ENCODE data around the gene AK2. TPM values are rescaled to one million over a fixed set of nuclear protein-coding genes. Genes with fewer than 3 reads are reported as not detected.

Gene AK2
- total and polyA plus RNA-seq, 2 donors (not counting 3 experiments of a cell fraction or from before 2014, with no cell fraction given): 107 to 134 TPM

DNA sequence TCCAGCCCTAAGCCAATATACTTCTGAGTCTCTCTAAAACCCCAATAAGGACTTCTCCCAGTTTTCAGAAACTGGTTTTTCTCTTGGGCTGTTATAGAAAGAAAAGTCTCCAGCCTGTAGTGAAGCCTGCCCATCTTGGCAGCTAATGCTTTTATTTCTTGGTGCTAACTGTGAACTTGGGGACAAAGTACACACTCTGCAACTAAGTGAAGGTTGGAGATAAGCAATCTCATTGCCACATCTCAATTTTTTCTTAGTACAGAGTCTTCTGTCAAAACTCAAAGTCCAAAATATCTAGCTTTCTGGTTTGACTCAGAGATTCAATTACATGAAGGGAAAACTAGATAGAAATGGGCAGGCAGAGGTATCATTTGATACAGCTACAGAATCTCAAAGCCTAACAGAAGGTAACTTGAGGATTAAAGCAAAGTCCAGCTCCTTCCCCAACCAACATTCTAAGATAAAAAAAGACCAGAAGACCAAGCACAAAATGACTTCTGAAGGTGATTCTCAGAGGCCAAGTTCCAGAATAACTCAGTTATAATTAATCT, 14.0 kb downstream of the AK2 start:
- Histone ChIP-seq H3K4me1 (ENCODE audit: control insufficient read depth, extremely low read depth, insufficient read depth, low read length) (no peaks in the 10 kb centered on the region), H3K4me3 (replicated peaks in 1 of 3; ENCODE audit: insufficient read depth in 1 of 3, low read depth in 1 of 3, low read length in 3 of 3) (no peak overlapping the region), H3K9me3 (replicated peaks; ENCODE audit: control insufficient read depth, insufficient read depth, low read length) (no peaks in the 10 kb centered on the region), H2AFZ (ENCODE audit: low read depth, low read length) (no peak overlapping the region), H4K20me1 (replicated peaks; ENCODE audit: control insufficient read depth, extremely low read depth, insufficient read depth, low read length) (no peaks in the 10 kb centered on the region), H3K79me2 (ENCODE audit: control insufficient read depth, insufficient read depth, low read length) (peaks cover 12% of the 10 kb centered on the region), H3K27ac (ENCODE audit: insufficient read depth, low read depth, low read length) (no peak overlapping the region), H3K9me1 (replicated peaks; ENCODE audit: control insufficient read depth, extremely low read depth, insufficient read depth, low read length) (no peaks in the 10 kb centered on the region), H3K9ac (replicated peaks; ENCODE audit: extremely low read depth, insufficient read depth, low read length) (no peak overlapping the region), H3K36me3 (ENCODE audit: control insufficient read depth in 2 of 2, extremely low read depth in 1 of 2, insufficient read depth in 2 of 2, low read length in 2 of 2) (peaks cover 2 to 12% of the 10 kb centered on the region in 2 experiments), H3K27me3 (ENCODE audit: control insufficient read depth in 2 of 2, insufficient read depth in 2 of 2, low read length in 2 of 2) (no peaks in the 10 kb centered on the region), H3K4me2 (ENCODE audit: insufficient read depth, low read length) (no peak overlapping the region)
- CTCF ChIA-PET: interaction anchor here (1.0 to 2.8 kb wide), 4 partner anchors 14 to 89 kb away, joined by 3 to 11 read pairs (median 4); no protein-coding TSS in a partner anchor
- intact Hi-C loops (cut with micrococcal nuclease) (no loop called here), dilution Hi-C loops (cut with MboI; ENCODE audit: extremely low pct_ligation_motif_present, low sequenced_read_pairs) (no loop called here)
- no TSS peak for BruUV-seq (replicated peaks)
- FAIRE-seq: no peak
- TF ChIP-seq JUN (IDR thresholded peaks at IDR 0.05; ENCODE audit: borderline replicate concordance, insufficient read depth, insufficient read length, low read depth) (no peak), MYC (IDR thresholded peaks at IDR 0.05; ENCODE audit: low read depth, low read length) (no peak), POLR2AphosphoS5 (IDR thresholded peaks at IDR 0.05; ENCODE audit: insufficient read depth, low read depth, low read length) (no peak), EZH2 (IDR thresholded peaks at IDR 0.05; ENCODE audit: borderline replicate concordance, low read depth, low read length, severe bottlenecking) (no peak), GATA2 (IDR thresholded peaks at IDR 0.05; ENCODE audit: insufficient read depth, insufficient read length, low read depth, low read length) (no peak)
- TF ChIP-seq, protein P1, sequence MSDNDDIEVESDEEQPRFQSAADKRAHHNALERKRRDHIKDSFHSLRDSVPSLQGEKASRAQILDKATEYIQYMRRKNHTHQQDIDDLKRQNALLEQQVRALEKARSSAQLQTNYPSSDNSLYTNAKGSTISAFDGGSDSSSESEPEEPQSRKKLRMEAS (IDR thresholded peaks at IDR 0.05; ENCODE audit: insufficient read depth, insufficient read length): no peak
- TF ChIP-seq, protein P2, sequence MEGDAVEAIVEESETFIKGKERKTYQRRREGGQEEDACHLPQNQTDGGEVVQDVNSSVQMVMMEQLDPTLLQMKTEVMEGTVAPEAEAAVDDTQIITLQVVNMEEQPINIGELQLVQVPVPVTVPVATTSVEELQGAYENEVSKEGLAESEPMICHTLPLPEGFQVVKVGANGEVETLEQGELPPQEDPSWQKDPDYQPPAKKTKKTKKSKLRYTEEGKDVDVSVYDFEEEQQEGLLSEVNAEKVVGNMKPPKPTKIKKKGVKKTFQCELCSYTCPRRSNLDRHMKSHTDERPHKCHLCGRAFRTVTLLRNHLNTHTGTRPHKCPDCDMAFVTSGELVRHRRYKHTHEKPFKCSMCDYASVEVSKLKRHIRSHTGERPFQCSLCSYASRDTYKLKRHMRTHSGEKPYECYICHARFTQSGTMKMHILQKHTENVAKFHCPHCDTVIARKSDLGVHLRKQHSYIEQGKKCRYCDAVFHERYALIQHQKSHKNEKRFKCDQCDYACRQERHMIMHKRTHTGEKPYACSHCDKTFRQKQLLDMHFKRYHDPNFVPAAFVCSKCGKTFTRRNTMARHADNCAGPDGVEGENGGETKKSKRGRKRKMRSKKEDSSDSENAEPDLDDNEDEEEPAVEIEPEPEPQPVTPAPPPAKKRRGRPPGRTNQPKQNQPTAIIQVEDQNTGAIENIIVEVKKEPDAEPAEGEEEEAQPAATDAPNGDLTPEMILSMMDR (IDR thresholded peaks at IDR 0.05; ENCODE audit: extremely low read depth in 1 of 2, insufficient read depth in 1 of 2, low read depth in 1 of 2, low read length in 2 of 2): no peak
- no peak for DNase-seq (ENCODE audit: low read depth, low spot score)
- POLR2A ChIA-PET: interaction anchor here (0.7 kb wide), 1 partner anchor 101 kb away, joined by 3 read pairs; no protein-coding TSS in a partner anchor
